Activated CD8-positive, alpha-beta memory T cell treated with anti-CD3 and anti-CD28 coated beads, Interleukin-2, amount 50 U/mL, for 24 hours (primary cell): Measurements from ENCODE around the gene CACNA1H.

Source experiments
- DNase-seq: peaks from one replicate; pipeline ENCODE4 v3.0.0-alpha.2; 2020; ENCODE audit errors: extremely low read depth

The CACNA1H gene

DNA sequence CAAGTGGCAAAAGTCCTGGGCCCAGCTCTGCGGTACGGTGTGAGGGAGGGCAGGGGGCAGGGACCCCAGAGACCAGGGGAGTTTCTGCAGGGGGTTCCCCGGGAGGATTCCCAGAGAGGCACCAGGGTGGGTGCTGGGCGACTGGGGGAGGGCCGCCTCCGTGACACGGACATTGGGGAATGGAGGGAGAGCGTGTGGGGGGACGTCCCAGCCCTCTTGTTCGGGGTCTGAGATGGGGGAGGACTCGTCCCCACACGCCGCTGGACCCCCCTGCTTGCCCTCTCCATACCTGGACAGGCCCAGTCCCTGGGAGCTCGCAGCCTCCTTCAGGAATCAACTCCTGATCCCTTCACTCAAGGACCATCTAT, 30.5 kb upstream of the CACNA1H start:
- DNase-seq = no peak

DNA sequence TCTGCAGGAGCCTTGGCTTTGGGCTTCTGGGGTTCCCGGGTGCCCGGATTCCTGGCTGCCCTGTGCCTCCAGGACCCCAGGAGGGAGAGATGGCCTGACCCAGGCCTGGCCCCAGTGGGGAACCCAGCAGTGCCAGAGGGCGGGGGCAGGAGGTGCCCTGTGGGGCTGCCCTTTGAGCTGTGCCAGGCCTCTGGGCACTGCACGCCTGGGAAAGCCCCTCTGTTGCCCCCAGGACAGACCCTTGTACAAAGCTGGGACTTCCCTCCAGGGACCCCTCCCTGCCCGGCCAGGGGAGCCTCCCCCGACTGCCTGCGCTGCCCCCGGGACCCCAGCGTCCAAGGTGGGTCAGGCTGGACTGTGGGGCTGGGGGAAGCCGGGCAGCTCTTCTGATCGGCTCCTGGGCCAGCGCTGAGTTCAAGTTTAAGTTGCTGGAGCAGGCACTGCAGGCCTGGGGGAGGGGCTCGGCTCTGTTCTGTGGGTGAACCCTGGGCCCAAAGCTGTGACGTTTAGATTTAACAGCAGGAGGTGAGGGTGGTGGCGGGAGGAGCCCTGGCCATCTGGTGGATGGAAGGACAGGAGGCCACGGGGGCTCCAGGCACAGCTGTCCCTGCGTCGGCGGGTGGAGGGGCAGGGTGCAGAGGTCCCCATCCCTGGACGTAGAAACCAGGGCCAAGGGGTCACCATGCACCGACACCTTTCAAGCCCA, 29.2 kb upstream of the CACNA1H start:
- no peak for DNase-seq

DNA sequence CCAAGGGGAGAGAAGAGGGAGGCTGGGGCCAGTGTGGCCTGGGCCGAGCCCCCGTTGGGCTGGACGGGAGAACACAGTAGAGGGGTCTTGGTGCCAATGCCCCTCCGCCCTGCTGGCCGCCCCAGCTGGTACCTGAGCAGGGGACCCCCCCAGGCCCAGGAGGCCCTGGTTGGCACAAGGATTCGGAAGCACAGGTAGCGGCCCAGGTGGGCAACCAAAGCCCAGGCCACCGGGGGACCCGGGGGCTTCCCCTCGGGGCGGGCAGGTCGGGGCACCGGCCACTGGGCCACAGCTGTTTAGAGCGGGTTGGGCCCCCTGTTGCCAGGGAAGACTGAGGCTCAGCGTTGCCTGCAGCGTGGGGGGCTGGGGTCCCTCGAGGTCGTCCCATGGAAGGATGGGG, 28.6 kb upstream of the CACNA1H start:
- DNase-seq = no peak

DNA sequence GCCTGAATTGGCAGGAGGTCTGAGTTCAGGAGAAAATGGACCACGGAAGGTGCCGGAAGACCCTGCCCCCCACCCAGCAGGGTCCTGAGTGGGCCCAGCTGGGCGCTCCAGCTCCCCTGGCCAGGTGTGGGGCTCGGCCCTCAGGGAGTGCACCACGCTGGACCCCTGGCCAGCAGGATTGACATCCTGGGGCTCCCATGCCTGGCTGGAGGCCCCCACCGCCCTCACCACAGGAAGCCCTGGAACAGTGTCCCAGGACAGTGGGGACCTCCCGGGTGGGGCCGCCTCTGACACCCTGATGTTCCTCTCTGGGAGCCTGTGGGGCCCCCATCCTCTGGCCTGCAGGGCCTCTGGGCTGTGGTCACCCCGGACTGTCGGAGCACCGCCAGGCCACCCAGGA, 28.1 kb upstream of the CACNA1H start:
- no peak for DNase-seq

DNA sequence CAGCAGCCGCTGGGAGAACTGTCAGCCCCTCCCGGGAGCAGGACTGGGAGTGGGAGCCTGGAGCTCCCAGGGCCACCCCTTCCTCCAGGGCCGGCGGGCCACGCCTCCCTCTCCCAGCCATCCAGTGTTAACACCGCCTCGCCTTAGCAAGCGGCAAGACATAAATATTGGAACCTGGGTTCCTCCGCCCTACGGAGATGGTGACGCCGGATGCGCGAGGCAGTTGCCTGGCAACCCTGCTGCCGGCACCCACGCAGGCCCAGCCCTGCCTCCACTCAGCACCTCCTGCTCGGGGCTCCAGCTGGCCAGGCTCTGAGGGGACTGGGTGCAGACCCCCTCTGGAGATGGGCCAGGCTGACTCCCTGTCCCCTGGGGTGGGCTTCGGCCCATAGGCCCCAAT, 27.4 kb upstream of the CACNA1H start:
- DNase-seq = no peak

DNA sequence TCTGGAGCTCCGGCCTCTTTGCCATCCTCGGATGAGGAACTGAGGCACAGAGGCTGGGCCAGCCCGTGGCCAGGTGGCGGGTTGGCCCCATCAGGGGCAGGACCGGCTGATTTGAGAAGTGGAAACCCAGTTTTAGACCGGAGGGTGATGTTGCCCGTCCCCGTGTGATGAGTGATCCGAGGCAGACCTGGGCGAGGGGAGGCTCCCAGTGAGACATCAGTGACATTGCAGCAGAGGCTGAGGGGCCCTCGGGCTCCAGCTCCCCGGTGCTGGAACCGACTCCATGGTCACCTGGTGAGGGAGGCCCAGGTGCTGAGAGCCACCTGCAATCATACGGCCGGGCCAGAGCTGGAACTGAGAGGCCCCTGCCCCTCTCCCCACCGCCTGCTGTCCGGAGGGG, 26.9 kb upstream of the CACNA1H start:
- no peak for DNase-seq

DNA sequence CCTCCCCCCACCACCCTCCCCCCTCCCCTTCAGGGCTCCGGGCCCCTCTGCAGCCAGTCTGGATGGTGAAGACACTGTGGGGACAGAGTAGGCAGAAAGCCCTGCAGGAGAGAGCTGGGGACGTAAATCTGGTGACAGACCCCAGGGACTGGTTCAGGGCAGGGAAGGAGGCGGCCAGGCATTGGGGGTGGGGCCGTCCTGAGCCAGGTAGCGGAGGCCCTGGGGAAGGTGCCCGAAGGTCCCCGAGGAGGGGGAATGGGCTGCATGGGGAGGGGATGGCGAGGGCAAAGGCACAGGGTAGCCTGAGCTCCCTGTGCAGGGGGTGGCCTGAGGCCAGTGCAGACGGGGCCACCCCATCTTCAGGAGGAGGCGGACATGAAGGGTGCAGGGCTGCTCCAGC, 26.3 kb upstream of the CACNA1H start:
- no peak for DNase-seq

DNA sequence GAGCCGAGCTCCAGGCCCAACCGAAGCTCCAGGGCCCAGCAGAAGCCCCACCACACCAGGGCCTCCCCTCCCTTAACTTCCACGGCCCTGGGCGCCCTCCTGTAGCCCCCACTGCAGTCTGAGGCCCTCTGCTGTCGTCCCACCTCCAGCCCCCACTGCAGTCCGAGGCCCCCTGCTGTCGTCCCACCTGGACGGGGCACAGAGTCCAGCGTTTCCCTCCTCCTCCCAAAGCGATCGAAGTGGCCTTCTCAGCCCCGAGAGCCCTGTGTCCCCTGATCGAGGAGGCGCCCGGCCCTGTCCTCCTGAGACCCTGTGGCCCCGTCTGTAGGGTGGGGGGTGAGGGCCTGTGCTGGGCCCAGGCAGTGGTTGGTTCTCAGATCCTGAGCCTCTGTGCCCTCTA, 25.8 kb upstream of the CACNA1H start:
- no peak for DNase-seq

DNA sequence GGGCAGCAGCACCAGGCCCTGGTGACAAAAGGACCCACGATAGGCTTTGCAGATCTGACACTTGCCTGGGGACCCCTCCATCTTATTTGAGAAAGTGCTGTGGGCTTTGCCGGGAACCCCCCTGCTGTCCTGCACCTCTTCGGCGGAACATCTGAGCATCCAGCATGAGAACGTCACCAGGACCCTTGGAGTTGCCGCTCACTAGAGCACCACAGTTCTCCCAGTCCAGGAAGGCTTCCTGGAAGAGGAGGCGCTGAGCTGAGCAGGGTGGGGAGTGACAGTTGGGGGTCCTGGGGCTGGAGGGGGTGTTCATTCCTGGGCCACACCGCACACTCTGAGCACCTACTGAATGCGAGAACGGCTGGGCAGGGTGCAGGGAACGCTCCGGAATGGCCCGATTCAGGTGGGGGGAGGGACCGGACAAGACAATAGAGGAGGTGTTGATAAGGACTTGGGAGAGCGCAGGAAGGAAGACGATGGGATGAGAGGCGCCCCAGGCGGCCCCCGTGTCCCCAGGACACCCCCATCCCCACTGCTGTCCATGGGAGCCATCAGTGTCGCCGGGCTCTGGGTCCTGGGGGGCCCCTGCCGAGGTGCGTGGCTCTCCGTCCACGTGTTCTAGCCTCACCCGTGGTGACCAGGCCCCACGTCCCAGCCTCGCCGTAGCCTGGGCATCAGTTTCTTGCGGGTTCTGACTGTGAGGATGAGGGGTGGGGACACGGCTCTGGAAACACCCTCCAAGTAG, 24.8 kb upstream of the CACNA1H start:
- DNase-seq = no peak

DNA sequence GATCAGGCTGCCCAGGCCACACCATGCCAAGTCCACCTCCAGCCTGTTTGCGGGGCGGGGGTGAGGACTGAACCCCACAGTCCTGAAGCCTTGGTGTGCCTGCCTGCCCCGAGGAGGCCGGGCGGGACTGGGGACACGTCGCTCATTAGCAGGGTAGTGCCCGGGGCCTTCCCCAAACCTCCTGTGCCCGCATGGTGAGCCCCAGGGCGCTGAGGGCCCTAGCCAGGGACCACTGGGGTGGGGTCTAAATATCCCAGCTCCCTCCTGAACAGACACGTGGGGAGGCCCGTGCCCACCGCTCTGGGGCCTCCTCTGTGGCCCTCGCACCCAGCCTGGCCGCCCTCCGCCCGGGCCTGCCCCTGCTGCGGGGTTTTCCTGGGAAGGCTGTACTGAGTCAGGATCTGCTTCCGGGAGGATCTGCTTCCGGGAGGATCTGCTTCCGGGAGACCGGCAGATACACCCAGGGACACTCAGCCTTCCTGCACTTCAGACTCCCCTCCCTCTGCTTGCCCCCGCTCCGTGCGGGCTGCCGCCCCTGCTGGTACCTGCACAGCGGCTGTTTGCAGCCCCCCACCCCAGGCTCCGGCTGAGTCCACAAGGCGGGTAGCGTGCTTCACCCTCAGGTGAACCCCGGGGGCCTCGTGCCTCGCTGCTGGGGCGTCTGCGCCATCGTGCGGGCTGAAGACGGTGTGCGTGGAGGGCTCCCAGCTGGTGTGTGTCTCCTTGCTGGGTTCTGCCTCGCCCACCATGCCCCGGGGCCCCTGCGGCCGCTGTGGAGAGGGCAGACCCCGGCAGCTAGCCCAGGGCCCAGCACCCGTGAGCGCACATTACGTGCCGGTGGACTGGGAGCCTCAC, 23.6 kb upstream of the CACNA1H start:
- no peak for DNase-seq

DNA sequence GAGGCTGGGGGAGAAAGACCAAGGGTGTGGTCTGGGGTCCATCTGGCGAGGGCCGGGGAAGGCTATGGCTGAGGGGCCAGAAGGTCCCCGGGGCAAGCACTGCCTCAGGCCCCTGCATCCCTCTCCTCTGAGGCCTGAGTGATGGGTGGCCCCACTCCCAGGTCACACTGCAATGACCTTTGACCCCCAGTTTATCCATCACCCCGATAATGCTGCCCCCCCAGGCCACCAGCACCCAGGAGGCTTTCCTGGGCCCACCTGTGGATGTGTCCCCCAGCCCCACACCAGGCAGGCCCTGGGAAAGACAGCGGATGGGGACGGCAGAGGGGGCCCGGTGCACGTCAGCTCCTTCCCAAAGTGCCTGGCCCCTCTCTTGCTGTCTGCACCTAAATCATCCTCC, 22.5 kb upstream of the CACNA1H start:
- no peak for DNase-seq

DNA sequence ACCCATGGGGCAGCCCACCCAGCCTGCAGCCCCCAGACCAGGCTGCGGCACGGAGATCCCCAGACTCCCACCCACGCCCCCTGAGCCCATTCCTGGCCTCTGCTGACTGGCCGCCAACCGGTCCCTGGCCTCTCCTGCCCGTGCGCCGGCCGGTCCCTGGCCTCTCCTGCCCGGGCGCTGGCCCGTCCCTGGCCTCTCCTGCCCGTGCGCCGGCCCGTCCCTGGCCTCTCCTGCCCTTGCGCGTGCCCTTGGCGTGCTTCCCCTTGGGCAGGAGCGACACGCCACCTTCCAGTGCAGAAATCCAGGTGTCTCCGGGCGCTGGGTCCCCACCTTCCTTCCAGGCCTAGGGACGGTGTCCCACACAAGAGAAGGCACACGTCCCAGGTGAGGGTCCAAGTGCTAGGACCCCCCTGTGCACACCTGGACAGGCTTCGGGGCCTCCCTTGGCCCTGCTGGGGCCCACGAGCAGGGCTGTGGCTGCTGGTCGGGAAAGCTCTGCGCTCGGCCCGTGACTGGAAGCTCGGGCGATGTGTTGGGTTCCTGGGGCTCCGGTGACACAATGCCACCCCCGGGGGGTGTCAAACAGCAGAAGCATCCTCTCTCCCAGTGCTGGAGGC, 21.4 kb upstream of the CACNA1H start:
- no peak for DNase-seq

DNA sequence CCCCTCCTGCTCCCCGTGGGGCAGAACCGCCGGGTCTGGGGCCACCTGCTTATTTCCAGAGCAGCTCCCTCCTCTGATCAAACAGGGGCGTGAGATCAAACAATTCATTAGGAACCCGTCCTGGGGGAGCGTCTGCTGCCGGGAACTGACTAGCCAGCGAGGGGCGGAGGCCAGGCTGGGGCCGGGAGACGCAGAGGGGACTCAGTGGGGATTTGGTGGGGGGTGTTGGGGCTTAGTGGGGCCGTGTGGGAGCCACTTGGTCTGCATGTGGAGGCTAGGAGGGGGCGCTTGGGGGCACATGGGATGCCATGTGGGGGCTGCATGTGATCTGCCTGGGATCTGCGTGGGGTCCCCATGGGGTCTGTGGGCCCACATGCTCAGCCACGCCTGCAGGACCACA, 20.5 kb upstream of the CACNA1H start:
- no peak for DNase-seq

DNA sequence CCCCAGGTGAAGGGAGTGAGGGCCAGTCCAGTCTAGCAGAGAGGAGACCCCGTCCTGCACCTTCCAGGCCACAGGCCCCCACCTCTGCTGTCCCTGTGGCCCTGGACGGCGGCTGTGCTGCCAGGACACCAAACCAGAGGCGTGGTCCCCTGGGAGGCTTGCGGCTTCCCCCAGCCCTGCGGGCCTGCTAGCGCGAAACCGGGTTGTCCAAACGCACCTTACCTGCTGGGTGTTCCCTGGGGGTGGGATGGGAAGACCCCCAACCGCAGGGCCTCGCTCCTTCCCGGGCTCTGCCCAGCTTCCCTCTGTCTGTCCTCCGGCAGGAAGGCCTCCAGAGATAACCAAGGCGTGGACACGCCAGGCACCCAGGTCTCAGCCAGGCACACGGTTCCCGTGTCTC, 19.6 kb upstream of the CACNA1H start:
- no peak for DNase-seq

DNA sequence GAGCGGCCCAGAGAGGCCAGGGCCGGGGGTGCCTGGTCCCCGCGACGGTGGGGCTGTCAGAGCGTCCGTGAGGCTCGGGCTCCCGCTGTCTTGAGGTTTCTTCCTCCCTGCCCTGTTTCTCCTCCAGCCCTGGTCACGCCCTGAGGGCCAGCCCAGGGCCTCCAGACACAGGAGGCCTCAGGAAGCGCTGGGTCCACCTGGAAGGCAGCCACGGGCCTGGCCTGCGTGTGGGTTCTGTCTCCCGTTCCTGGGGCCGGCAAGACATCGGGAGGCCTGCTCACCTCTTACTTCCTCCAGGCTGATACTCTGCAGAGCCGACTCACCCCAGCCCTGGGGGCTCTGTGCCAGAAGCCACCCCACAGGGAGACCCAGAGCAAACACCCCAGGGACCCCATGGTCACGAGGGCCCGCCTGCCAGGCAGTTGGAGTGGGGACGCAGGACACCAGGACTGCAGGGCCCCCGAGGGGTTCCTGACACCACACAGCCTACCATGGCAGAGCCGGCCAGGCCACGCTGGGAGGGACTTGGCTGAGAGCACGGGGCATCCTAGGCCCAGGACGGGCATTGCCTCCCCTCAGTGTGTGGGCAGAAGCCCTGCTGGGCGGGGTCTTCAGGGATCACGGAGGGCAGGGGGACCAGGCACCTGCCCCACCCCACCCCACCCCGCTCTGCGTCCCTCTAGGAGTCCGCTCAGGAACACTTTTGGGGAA, 18.9 kb upstream of the CACNA1H start:
- no peak for DNase-seq

DNA sequence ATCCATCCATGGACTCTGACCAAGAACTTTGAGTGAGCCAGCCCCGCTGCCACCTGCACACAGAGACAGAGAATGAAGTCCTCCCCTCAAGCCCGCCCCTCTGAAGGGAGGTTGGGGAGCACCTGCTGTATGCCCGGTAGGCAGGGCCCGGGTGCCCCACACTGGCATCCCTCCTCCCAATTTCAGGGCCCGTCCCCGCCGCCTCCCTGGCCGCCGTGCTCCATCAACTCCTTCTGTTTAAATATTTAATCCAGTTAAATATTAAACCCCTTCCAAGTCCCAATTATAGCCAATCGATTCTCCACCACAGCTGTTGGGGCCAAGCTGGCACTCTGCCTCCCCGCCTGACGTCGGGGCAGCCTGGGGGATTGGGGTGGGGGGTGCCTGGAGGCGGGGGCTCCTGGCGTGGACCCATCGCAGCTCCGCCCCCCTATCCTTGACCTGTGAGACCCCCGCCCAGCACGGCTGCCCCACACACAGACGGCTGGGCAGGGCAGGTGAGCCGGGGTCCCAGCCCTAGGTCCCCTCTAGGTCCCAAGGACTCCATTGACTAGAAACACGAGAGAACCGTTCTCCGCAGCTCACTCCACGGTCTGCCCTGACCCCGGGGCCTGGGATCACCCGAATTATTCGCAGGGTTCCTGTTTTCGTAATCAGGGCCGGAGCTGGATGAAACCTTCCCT, 18.0 kb upstream of the CACNA1H start:
- no peak for DNase-seq

DNA sequence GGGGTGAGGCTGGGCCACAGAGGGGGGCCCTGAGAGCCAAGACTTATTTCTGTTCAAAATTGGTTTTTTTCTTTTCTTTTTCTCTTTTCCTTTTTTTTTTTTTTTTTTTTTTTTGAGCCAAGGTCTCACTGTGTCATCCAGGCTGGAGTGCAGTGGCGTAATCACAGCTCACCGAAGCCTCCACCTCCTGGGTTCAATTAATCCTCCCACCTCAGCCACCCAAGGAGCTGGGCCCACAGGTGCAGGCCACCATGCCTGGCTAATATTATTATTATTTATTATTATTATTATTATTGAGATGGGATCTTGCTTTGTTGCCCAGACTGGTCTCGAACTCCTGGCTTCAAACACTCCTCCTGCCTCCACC, 17.5 kb upstream of the CACNA1H start:
- no peak for DNase-seq

DNA sequence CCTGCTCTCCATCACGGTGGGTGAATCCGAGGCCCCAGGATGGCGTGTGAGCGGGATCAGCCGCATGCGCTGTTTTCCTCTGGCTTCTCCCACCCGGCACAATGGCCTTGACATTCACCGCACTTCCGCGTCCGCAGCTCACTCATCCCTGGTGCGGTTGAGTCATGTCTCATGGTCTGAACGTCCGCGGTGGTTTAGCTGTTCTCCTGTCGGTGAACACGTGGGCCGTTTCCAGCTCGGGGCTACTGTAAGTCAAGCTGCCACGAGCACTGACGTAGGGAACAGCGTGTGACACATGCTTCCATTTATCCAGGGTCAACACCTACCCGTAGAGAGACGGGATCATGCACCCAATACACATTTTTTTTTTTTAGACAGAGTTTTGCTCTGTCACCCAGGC, 15.3 kb upstream of the CACNA1H start:
- DNase-seq = no peak

DNA sequence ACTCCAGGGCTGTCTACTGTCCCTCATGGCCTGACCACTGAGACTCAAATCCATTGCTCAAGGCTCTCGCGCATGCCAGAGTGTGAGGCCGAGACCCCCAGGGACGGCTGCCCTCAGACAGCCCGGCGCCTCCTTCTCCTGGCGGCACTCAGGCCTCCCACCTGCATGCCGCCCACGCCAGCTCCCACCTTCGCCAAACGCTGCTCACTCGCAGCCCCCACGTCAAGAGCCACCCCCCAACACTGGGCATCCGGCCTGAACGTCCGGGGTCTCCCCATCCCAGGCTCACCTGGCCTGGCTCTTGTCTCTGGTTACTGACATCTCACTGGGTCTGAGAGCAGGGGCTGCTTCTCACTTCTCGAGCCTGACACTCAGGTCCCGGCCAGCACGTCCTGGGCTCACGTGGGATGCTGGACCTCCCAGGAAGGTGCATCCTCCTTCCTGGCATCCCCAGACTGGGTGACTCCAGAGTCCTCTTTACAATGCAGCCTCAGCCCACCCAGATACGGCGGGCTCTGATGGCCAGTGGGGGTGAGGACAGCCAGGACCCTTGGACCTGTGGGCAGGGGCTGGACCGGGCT, 12.2 kb upstream of the CACNA1H start:
- no peak for DNase-seq

DNA sequence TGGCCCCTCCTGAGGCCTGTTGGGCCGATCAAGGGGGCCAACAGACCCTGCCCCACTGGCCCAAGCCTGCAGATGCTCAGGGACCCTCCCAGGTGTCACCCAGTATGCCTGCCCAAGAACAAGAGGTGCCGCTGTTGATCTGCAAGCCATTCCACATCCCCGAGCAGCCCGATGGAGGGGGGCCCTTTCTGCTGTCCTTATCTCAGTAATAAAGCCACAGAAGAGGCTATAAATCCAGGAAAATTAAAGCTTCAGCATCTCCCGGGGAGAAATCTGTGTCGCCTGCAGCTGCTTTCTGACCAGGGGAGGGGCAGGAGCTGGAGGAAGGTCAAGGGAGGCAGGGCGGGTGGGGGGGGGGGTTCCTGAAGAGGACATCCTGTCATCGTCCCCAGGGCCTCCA, 11.7 kb upstream of the CACNA1H start:
- DNase-seq = no peak

DNA sequence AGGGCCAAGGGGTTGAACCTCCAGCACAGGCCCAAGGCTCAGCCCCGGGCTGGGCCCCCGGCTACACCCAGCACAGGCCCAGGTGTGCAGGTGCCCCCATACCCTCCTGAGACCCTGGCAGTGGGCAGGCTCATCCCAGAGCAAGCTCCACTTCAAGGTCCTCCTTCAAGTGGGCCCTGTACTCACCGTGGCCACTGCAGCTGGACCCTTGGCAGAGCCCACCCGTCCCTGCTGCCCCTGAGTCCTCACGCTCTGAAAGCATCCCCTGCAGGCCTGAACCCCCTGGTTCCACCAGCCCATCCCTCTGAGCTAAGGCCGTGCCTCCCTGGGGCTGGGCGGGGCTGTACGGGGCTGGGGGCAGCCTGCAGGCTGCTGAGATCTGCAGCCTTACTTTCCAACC, 11.2 kb upstream of the CACNA1H start:
- DNase-seq = no peak
